ENCODE data around the gene RPS21.

DNA sequence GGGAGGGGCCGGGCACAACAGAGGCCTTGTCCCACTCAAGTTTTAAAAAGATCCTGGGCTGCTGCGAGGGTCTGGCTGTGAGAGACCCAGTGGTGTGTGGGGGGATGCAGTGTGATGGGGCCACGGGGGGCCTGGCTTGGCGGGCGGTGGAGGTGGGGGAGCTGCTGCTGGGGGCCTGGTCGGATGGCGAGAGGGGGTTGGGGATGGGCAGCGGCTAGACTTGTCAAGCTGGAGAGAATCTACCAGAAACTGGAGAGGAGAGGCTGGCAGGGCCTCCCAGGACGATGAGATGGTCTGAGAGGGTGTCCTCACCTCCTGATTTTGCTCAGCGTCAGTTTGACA lies 5.1 kb downstream of the RPS21 start:
- TF ChIP-seq CTCF (conservative IDR thresholded peaks at IDR 0.05; ENCODE audit: low read depth, low read length) (no peak), RCOR1 (IDR thresholded peaks at IDR 0.05; ENCODE audit: insufficient replicate concordance, low read length) (no peak)

All from IMR-90 (cell line).